ENCODE measurements around the gene TMED9.

TMED9 gene

GRCh38 chr5:177605078-177605477 is 13.1 kb downstream of the TMED9 start:
- Histone ChIP-seq H3K27ac (no peak overlapping the region), H3K4me3 (no peak overlapping the region)
- no peak for TF ChIP-seq CTCF (IDR thresholded peaks at IDR 0.05)
- no peak for DNase-seq (ENCODE audit: low spot score)

- TF ChIP-seq CTCF (IDR thresholded peaks at IDR 0.05): no peak
- H3K27ac ChIP-seq: no peak overlapping the region
- H3K4me3 ChIP-seq: no peak overlapping the region
- peak; percentile 52 for DNase-seq (ENCODE audit: low spot score)
Observed at GRCh38 chr5:177605667-177606066, 13.7 kb downstream of the TMED9 start.

GRCh38 chr5:177606071-177607051 is 14.4 kb downstream of the TMED9 start:
- TF ChIP-seq CTCF (IDR thresholded peaks at IDR 0.05): no peak
- Histone ChIP-seq H3K4me3 (no peak overlapping the region), H3K27ac (no peak overlapping the region)
- peak; percentile 62 for DNase-seq (ENCODE audit: low spot score)

- no peak for DNase-seq (ENCODE audit: low spot score)
- no peak for TF ChIP-seq CTCF (IDR thresholded peaks at IDR 0.05)
- Histone ChIP-seq H3K27ac (no peak overlapping the region), H3K4me3 (peak overlapping the region; percentile 30)
Observed at GRCh38 chr5:177607115-177607451, 15.1 kb downstream of the TMED9 start.

GRCh38 chr5:177607452-177608192 is 15.6 kb downstream of the TMED9 start:
- Histone ChIP-seq H3K27ac (no peak overlapping the region), H3K4me3 (peak overlapping the region; percentile 30)
- peak; percentile 72 for DNase-seq (ENCODE audit: low spot score)
- TF ChIP-seq CTCF (IDR thresholded peaks at IDR 0.05): peak; percentile 87

- no peak overlapping the region for H3K27ac ChIP-seq
- TF ChIP-seq CTCF (IDR thresholded peaks at IDR 0.05): no peak
Observed at GRCh38 chr5:177608243-177609075, 16.5 kb downstream of the TMED9 start.

More at GRCh38 chr5:177608243-177609075, 16.5 kb downstream of the TMED9 start:
- no peak overlapping the region for H3K4me3 ChIP-seq
- peak; percentile 71 for DNase-seq (ENCODE audit: low spot score)

Measured in coronary artery (tissue), 2 donors.